SU-DHL-6 (cell line): ENCODE measurements around the gene VWA2.

Experiments
- H2AFZ ChIP-seq: fragments of 200-600 bp; sonication (generic); 2 replicates; pipeline ENCODE4 v1.6.1; 2014; ENCODE audit warnings: low read depth, mild to moderate bottlenecking, moderate library complexity, mixed read lengths, antibody characterized with exemption, low read length; ENCODE audit not compliant: severe bottlenecking
- H3F3A ChIP-seq: fragments of 200-600 bp; shearing (Covaris generic); 2 replicates; pipeline ENCODE4 v1.6.0; 2016; ENCODE audit warnings: antibody characterized with exemption, mild to moderate bottlenecking; ENCODE audit not compliant: insufficient read depth
- H3K27ac ChIP-seq: fragments of 200-600 bp; sonication (generic); 2 replicates; pipeline ENCODE4 v1.5.1; 2016; ENCODE audit warnings: low read depth, mild to moderate bottlenecking, low read length, moderate library complexity, mixed read lengths
- H3K27me3 ChIP-seq: fragments of 200-600 bp; sonication (generic), shearing (Covaris generic); 2 replicates; pipeline ENCODE4 v1.6.0; 2014; ENCODE audit warnings: mild to moderate bottlenecking, low read length
- H3K36me3 ChIP-seq: fragments of 200-600 bp; sonication (generic); 2 replicates; pipeline ENCODE4 v1.6.1; 2014; ENCODE audit warnings: mild to moderate bottlenecking, low read length, mixed read lengths
- H3K4me2 ChIP-seq: fragments of 300-600, 200-600 bp; shearing (Covaris generic), sonication (generic); 2 replicates; pipeline ENCODE4 v1.6.0; 2014; ENCODE audit warnings: low read length, low read depth, mild to moderate bottlenecking; ENCODE audit not compliant: poor library complexity, severe bottlenecking
- H3K4me3 ChIP-seq: fragments of 200-600 bp; sonication (generic); 2 replicates; pipeline ENCODE4 v1.5.1; 2014; ENCODE audit warnings: antibody characterized with exemption, low read length, mild to moderate bottlenecking, mixed read lengths; ENCODE audit not compliant: insufficient read depth, poor library complexity, severe bottlenecking
- H3K79me2 ChIP-seq: fragments of 200-600 bp; sonication (generic); 2 replicates; pipeline ENCODE4 v1.6.1; 2014; ENCODE audit warnings: mild to moderate bottlenecking, low read length, moderate library complexity; ENCODE audit not compliant: insufficient read depth
- H3K9ac ChIP-seq: fragments of 200-600 bp; sonication (generic); 2 replicates; pipeline ENCODE4 v1.7.0; 2014; ENCODE audit warnings: mild to moderate bottlenecking, low read length
- H3K9me2 ChIP-seq: fragments of 200-600 bp; sonication (generic); replicated peaks from 2 replicates; pipeline ENCODE4 v1.6.1; 2014; ENCODE audit warnings: low read length; ENCODE audit not compliant: insufficient read depth
- H3K9me3 ChIP-seq: fragments of 200-600 bp; sonication (generic); 2 replicates; pipeline ENCODE4 v1.6.1; 2014; ENCODE audit warnings: low read length, mixed read lengths; ENCODE audit not compliant: insufficient read depth
- H4K20me1 ChIP-seq: fragments of 200-600 bp; sonication (generic); 2 replicates; pipeline ENCODE4 v1.6.1; 2014; ENCODE audit warnings: low read depth, mild to moderate bottlenecking, antibody characterized with exemption, low read length, moderate library complexity, mixed read lengths
- EZH2phosphoT487 ChIP-seq: fragments of 200-600 bp; sonication (generic), shearing (Covaris generic); conservative IDR thresholded peaks from 2 replicates; pipeline ENCODE4 v1.6.1; 2018; ENCODE audit warnings: mild to moderate bottlenecking, antibody characterized with exemption, low read length, moderate library complexity, mixed read lengths
- TF ChIP-seq, protein P1 (sequence below): fragments of 200-600 bp; sonication (generic); IDR thresholded peaks from one replicate; pipeline ENCODE4 v1.5.1; 2017; ENCODE audit warnings: antibody characterized with exemption, mild to moderate bottlenecking, low read length, moderate library complexity; ENCODE audit not compliant: insufficient read depth, poor library complexity, severe bottlenecking

VWA2 gene

DNA sequence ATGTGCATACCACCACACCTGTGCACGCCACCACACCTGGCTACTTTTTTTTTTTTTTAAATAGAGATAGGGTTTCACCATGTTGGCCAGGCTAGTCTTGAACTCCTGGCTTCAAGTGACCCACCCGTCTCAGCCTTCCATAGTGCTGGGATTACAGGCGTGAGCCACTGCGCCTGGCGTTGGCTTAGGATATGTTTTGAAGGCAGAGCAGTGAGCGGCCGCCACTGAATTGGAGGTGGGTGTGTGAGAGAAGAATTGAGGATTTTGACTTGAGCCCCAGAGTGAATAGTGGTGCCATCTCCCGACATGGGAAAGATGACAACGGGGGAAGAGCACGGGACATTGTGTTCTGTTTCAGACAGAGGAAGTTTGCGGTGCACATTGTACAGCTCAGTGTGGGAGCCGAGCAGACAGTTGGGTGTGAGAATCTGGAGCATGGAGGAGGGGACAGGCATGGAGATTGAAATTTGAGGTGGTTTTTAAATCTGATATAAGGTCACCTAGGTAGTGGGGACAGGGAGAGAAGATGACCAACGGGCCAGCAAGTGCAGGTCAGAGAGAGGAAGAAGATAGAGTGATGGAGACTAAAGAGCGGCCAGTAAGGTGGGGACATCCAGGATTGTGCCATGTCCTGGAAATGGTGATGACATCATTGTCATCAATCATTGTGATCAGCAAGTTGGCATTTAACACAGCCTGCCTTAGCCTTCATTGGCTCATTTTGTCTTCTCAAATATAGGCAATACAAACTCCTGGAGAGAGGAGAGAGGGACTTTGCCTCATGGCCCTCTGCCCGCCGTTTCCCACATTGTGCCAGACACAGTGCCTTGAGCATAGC lies 35.8 kb downstream of the VWA2 start:
- H4K20me1 ChIP-seq, result no peaks in the 10 kb centered on the region
- H3K9ac ChIP-seq, result no peak overlapping the region
- no peaks in the 10 kb centered on the region for H3K79me2 ChIP-seq
- H3K4me2 ChIP-seq, result no peak overlapping the region
- H3K9me3 ChIP-seq, result no peaks in the 10 kb centered on the region
- H3K27ac ChIP-seq, result no peak overlapping the region
- no peaks in the 10 kb centered on the region for H3K36me3 ChIP-seq
- no peaks in the 10 kb centered on the region for H3K9me2 ChIP-seq
- TF ChIP-seq, protein P1, sequence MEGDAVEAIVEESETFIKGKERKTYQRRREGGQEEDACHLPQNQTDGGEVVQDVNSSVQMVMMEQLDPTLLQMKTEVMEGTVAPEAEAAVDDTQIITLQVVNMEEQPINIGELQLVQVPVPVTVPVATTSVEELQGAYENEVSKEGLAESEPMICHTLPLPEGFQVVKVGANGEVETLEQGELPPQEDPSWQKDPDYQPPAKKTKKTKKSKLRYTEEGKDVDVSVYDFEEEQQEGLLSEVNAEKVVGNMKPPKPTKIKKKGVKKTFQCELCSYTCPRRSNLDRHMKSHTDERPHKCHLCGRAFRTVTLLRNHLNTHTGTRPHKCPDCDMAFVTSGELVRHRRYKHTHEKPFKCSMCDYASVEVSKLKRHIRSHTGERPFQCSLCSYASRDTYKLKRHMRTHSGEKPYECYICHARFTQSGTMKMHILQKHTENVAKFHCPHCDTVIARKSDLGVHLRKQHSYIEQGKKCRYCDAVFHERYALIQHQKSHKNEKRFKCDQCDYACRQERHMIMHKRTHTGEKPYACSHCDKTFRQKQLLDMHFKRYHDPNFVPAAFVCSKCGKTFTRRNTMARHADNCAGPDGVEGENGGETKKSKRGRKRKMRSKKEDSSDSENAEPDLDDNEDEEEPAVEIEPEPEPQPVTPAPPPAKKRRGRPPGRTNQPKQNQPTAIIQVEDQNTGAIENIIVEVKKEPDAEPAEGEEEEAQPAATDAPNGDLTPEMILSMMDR, result no peak
- no peak for TF ChIP-seq EZH2phosphoT487
- no peak overlapping the region for H2AFZ ChIP-seq
- H3K27me3 ChIP-seq, result no peaks in the 10 kb centered on the region
- H3F3A ChIP-seq, result no peaks in the 10 kb centered on the region
- H3K4me3 ChIP-seq, result no peak overlapping the region

DNA sequence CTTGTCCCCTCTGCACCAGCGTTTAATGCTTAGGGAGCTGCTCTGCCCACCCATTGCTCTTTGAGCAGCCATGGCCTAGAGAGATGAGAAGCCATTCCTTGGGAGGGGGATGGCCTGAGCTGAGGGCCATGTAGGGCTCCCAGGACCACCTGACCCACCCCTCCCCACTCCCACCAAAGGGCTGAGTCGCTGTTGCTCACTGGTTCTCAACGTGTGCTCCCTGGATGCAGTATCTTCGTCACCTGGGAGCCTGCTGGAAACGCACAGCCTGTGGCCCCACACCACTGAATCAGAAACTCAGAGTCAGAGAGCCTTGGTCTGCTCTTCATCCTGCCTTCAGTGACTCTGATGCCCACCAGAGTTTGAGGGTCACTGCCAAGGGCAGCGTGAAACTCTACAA lies 37.0 kb downstream of the VWA2 start:
- no peaks in the 10 kb centered on the region for H3K9me2 ChIP-seq
- H3K4me3 ChIP-seq, result no peak overlapping the region
- no peaks in the 10 kb centered on the region for H3K27me3 ChIP-seq
- H4K20me1 ChIP-seq, result no peaks in the 10 kb centered on the region
- no peaks in the 10 kb centered on the region for H3K36me3 ChIP-seq
- no peak overlapping the region for H2AFZ ChIP-seq
- H3K4me2 ChIP-seq, result no peak overlapping the region
- H3K9me3 ChIP-seq, result no peaks in the 10 kb centered on the region
- no peak for TF ChIP-seq EZH2phosphoT487
- TF ChIP-seq, protein P1, result no peak
- H3F3A ChIP-seq, result no peaks in the 10 kb centered on the region
- no peaks in the 10 kb centered on the region for H3K79me2 ChIP-seq
- no peak overlapping the region for H3K27ac ChIP-seq
- no peak overlapping the region for H3K9ac ChIP-seq

DNA sequence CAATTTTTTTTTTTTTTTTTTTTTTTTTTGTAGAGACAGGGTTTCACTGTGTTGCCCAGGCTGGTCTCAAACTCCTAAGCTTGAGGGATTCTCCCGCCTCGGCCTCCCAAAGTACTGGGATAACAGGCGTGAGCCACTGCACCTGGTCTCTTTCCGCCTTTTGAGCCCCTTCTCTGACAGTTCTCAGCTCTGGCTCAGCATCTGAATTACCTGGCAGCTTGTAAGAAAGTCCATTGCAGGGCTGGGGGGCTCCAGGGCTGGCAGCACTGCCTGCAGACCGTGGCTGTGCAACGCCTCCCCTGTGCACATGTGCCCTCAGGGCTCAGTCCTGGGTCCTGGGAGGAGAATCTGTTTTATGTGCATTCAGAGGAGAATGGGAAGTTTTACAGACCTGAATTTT lies 37.6 kb downstream of the VWA2 start:
- H2AFZ ChIP-seq, result no peak overlapping the region
- no peaks in the 10 kb centered on the region for H3F3A ChIP-seq
- H3K27ac ChIP-seq, result no peak overlapping the region
- H3K27me3 ChIP-seq, result no peaks in the 10 kb centered on the region
- no peaks in the 10 kb centered on the region for H4K20me1 ChIP-seq
- H3K4me2 ChIP-seq, result no peak overlapping the region
- H3K79me2 ChIP-seq, result no peaks in the 10 kb centered on the region
- H3K9ac ChIP-seq, result no peak overlapping the region
- H3K9me2 ChIP-seq, result no peaks in the 10 kb centered on the region
- H3K4me3 ChIP-seq, result no peak overlapping the region
- H3K36me3 ChIP-seq, result no peaks in the 10 kb centered on the region
- no peak for TF ChIP-seq EZH2phosphoT487
- TF ChIP-seq, protein P1, result no peak
- H3K9me3 ChIP-seq, result no peaks in the 10 kb centered on the region
